ENCODE results near the gene C5orf22. TPM values are rescaled to one million over a fixed set of nuclear protein-coding genes. Genes with fewer than 3 reads are reported as not detected.

Gene C5orf22
- total and polyA plus RNA-seq, 2 of the 4 experiments (the other 2 are of a cell fraction), result 11.2 to 19.9 TPM

GRCh38 chr5:31487506-31487905 lies 44.6 kb upstream of the C5orf22 start:
- no peaks in the 10 kb centered on the region for H4K20me1 ChIP-seq (ENCODE audit: insufficient read depth, low read length)
- no peaks in the 10 kb centered on the region for H3K9me3 ChIP-seq (ENCODE audit: control insufficient read depth, insufficient read depth, low read length)
- H2BK5ac ChIP-seq (ENCODE audit: low read depth, low read length, poor library complexity, severe bottlenecking), result peak overlapping the region; percentile 13
- H3K9ac ChIP-seq (ENCODE audit: low read depth, low read length), result no peak overlapping the region
- H2BK20ac ChIP-seq (ENCODE audit: low read depth, low read length), result no peak overlapping the region
- no peak overlapping the region for H3K4me2 ChIP-seq (ENCODE audit: low read depth, low read length)
- no peak overlapping the region for H2BK15ac ChIP-seq (ENCODE audit: low read depth, low read length)
- H2AK5ac ChIP-seq (ENCODE audit: low read depth, low read length), result no peak overlapping the region
- no peak overlapping the region for H4K91ac ChIP-seq (ENCODE audit: insufficient read depth, low read depth, low read length)
- no peak overlapping the region for H2AFZ ChIP-seq (replicated peaks; ENCODE audit: low read length, poor library complexity)
- CTCF ChIA-PET, result interaction anchor here (1.2 kb wide), 1 partner anchor 255 kb away, joined by 3 read pairs; no protein-coding TSS in a partner anchor
- peaks cover 4% of the 10 kb centered on the region; the same call in 1 of the 2 replicates for H3K4me1 ChIP-seq (ENCODE audit: control insufficient read depth, insufficient read depth, low read length)
- no peak overlapping the region for H3K4ac ChIP-seq (ENCODE audit: low read depth, low read length)
- dilution Hi-C loops (cut with HindIII; ENCODE audit: low sequenced_read_pairs, unreplicated experiment), result no loop called here
- H3K9me1 ChIP-seq (ENCODE audit: insufficient read depth, low read length), result peaks cover 5% of the 10 kb centered on the region
- peaks cover 23% of the 10 kb centered on the region for H3K36me3 ChIP-seq (ENCODE audit: control insufficient read depth, insufficient read depth, low read length)
- DNase-seq, result peak; percentile 11
- POLR2A ChIA-PET (ENCODE audit: unreplicated experiment), result no interaction called here
- in situ Hi-C loops (cut with MboI; ENCODE audit: low sequenced_read_pairs), result loop anchor here (25.0 kb wide), 3 partner anchors 700 to 1450 kb away; no protein-coding TSS in a partner anchor
- no peak overlapping the region for H2BK120ac ChIP-seq (ENCODE audit: low read depth, low read length)
- no TSS peak for BruUV-seq (replicated peaks)
- no peak overlapping the region for H4K8ac ChIP-seq (ENCODE audit: low read depth in 2 of 2, low read length in 2 of 2)
- TF ChIP-seq SMC3 (IDR thresholded peaks at IDR 0.05; ENCODE audit: low read depth, low read length) (peak; percentile 27; the same call in 1 of the 2 replicates), POLR2A (IDR thresholded peaks at IDR 0.05; ENCODE audit: low read depth, low read length) (no peak), USF2 (IDR thresholded peaks at IDR 0.05; ENCODE audit: low read depth, low read length) (no peak), RCOR1 (IDR thresholded peaks at IDR 0.05; ENCODE audit: insufficient replicate concordance, low read length) (no peak), NFE2L2 (IDR thresholded peaks at IDR 0.05; ENCODE audit: low read depth, low read length) (no peak), FOS (IDR thresholded peaks at IDR 0.05; ENCODE audit: low read depth, low read length) (no peak), MXI1 (IDR thresholded peaks at IDR 0.05; ENCODE audit: borderline replicate concordance, low read depth, low read length) (no peak), CHD1 (IDR thresholded peaks at IDR 0.05; ENCODE audit: low read depth, low read length) (no peak), CEBPB (IDR thresholded peaks at IDR 0.05; ENCODE audit: low read depth, low read length) (no peak), ELK1 (IDR thresholded peaks at IDR 0.05; ENCODE audit: borderline replicate concordance, low read depth, low read length) (no peak), BHLHE40 (IDR thresholded peaks at IDR 0.05; ENCODE audit: low read depth, low read length) (no peak), RFX5 (IDR thresholded peaks at IDR 0.05; ENCODE audit: low read depth, low read length) (no peak), MAFK (IDR thresholded peaks at IDR 0.05; ENCODE audit: low read depth, low read length) (no peak), CTCF (conservative IDR thresholded peaks at IDR 0.05; ENCODE audit: low read depth, low read length) (peak; percentile 47), RAD21 (IDR thresholded peaks at IDR 0.05; ENCODE audit: low read length) (peak; percentile 53), MAZ (IDR thresholded peaks at IDR 0.05; ENCODE audit: borderline replicate concordance, low read depth, low read length) (no peak)
- H3K27ac ChIP-seq (ENCODE audit: insufficient read depth, low read length), result no peak overlapping the region
- no CpG with 5 or more reads among the region's 2 CpGs for WGBS, 2 experiments (ENCODE audit: extremely low coverage in 2 of 2, insufficient read length in 1 of 2)
- H3K27me3 ChIP-seq (ENCODE audit: control insufficient read depth, insufficient read depth, low read length), result no peaks in the 10 kb centered on the region
- no peak overlapping the region for H3K18ac ChIP-seq (ENCODE audit: low read depth, low read length)
- no peak overlapping the region for H2AK9ac ChIP-seq (replicated peaks; ENCODE audit: low read depth, low read length, poor library complexity)
- no peak for ATAC-seq (ENCODE audit: low read depth)
- H3K56ac ChIP-seq (ENCODE audit: extremely low read depth, insufficient read depth, low read length), result no peak overlapping the region
- H3K4me3 ChIP-seq (ENCODE audit: insufficient read depth, low read depth, low read length), result no peak overlapping the region
- no peak overlapping the region for H3K14ac ChIP-seq (replicated peaks; ENCODE audit: low read depth, low read length)
- H3K79me1 ChIP-seq (ENCODE audit: low read depth in 1 of 2, low read length in 2 of 2), result peaks cover 3 to 25% of the 10 kb centered on the region in 2 experiments; a peak in 2 of 4 replicates
- H4K5ac ChIP-seq (ENCODE audit: low read depth, low read length), result no peak overlapping the region
- H3K23ac ChIP-seq (ENCODE audit: low read depth, low read length), result no peak overlapping the region
- intact Hi-C loops (cut with micrococcal nuclease), result loop anchor here (2.0 to 5.0 kb wide), 3 partner anchors 250 to 685 kb away; no protein-coding TSS in a partner anchor
